Bronchial epithelial cell (primary cell): ENCODE measurements around the gene LIX1. TPM values are rescaled to one million over a fixed set of nuclear protein-coding genes. Genes with fewer than 3 reads are reported as not detected.

Experiments
- total RNA-seq: library from RNA; depleted of rRNA; stranded (reverse); fragments of >200 nt; gene quantifications from 2 replicates; pipeline ENCODE4 v1.2.1, GENCODE V29; 2014

The LIX1 gene
- total RNA-seq, 1 donor from 2014 or later: not detected

Other genes with a start within 250 kb of the LIX1 start
- gene LNPEP, start 206.5 kb downstream of the LIX1 start, total RNA-seq: 29.8 and 30.3 TPM in 2 replicates
- gene RIOK2, start 40.6 kb upstream of the LIX1 start, total RNA-seq: 16.1 and 17.6 TPM in 2 replicates